Gastroesophageal sphincter (tissue), 3 donors: ENCODE results near the gene DUXA.

ENCODE experiments used
- CTCF ChIP-seq, 4 experiments: fragments of 200-600 bp in 2 of 4; fragments of 450-650 bp in 2 of 4; sonication (generic) in 1 of 4; IDR thresholded peaks; one replicate each; pipeline ENCODE4 v1.5.1; 2017 to 2019; ENCODE audit warnings: antibody characterized with exemption in 4 of 4, mild to moderate bottlenecking in 2 of 4, moderate library complexity in 2 of 4
- EP300 ChIP-seq: sonication (generic); formaldehyde crosslinking; IDR thresholded peaks from one replicate; pipeline ENCODE4 v1.6.1; 2017; ENCODE audit warnings: antibody characterized with exemption, mild to moderate bottlenecking
- POLR2A ChIP-seq, 2 donors: fragments of 450-650 bp; IDR thresholded peaks; one replicate each; pipeline ENCODE4 v1.6.1; 2017; ENCODE audit warnings: antibody characterized with exemption in 2 of 2, mild to moderate bottlenecking in 2 of 2, moderate library complexity in 1 of 2
- POLR2AphosphoS5 ChIP-seq: sonication (generic); formaldehyde crosslinking; IDR thresholded peaks from one replicate; pipeline ENCODE4 v1.6.1; 2017; ENCODE audit warnings: antibody characterized with exemption

GRCh38 chr19:57165846-57166245 is 1.4 kb downstream of the DUXA start:
- no peak for TF ChIP-seq POLR2AphosphoS5
- TF ChIP-seq CTCF (IDR thresholded peaks at IDR 0.05) = no peak
- no peak for TF ChIP-seq POLR2A (IDR thresholded peaks at IDR 0.05)
- TF ChIP-seq EP300 = no peak
